ENCODE data around the gene TMEFF2.

Gene TMEFF2

GRCh38 chr2:191959209-191959608 lies 235.5 kb downstream of the TMEFF2 start:
- no peak for DNase-seq (ENCODE audit: low spot score)

GRCh38 chr2:191957996-191958860 lies 236.5 kb downstream of the TMEFF2 start:
- DNase-seq (ENCODE audit: low spot score), result no peak

DNA sequence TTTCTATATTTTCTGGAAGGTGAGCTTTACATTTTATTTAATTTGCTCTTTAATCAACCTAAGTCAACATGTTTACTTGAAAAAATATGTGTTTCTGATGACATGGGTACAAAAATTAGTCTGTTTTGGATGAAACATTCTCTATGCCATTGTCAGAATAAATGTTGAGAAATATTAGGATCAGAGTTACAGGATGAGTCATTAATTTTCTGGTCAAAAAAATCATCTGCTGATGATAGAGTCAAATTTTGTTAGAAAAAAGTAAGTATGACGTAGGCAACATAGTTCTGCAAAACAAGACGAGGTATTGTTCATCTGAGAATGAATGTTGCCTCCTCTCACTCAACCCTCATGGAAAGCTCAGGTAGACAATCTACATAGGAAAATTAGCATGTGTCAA lies 240.3 kb downstream of the TMEFF2 start:
- DNase-seq (ENCODE audit: low spot score), result no peak

- no peak for DNase-seq (ENCODE audit: low spot score)
These were observed 242.0 kb downstream of the TMEFF2 start for GRCh38 chr2:191952515-191953270.

- DNase-seq (ENCODE audit: low spot score), result no peak
These were observed 242.9 kb downstream of the TMEFF2 start for GRCh38 chr2:191951832-191952231.

DNA sequence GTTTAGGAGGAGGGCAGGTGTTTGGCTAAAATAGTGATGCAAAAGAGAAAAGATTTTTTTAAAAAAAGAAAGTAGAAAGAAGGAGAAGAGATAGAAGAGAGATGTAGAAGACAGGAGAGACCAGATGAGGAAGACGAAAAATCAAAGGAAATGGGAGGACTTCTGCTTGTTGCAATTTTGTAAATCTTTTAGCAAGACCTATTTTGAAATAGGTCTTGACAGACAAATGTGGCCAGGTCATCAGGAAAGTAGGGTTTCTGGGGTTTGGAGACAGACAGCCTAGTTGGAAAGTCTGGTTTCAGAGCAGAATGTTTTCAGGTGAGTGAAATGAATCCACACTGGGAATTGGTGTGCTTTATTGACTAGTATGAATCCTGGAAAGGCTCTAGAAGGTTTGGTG lies 243.4 kb downstream of the TMEFF2 start:
- no peak for DNase-seq (ENCODE audit: low spot score)

GRCh38 chr2:191950132-191950874 lies 244.4 kb downstream of the TMEFF2 start:
- DNase-seq (ENCODE audit: low spot score), result no peak

- no peak for DNase-seq (ENCODE audit: low spot score)
These were observed 247.5 kb downstream of the TMEFF2 start for GRCh38 chr2:191947235-191947634.

DNA sequence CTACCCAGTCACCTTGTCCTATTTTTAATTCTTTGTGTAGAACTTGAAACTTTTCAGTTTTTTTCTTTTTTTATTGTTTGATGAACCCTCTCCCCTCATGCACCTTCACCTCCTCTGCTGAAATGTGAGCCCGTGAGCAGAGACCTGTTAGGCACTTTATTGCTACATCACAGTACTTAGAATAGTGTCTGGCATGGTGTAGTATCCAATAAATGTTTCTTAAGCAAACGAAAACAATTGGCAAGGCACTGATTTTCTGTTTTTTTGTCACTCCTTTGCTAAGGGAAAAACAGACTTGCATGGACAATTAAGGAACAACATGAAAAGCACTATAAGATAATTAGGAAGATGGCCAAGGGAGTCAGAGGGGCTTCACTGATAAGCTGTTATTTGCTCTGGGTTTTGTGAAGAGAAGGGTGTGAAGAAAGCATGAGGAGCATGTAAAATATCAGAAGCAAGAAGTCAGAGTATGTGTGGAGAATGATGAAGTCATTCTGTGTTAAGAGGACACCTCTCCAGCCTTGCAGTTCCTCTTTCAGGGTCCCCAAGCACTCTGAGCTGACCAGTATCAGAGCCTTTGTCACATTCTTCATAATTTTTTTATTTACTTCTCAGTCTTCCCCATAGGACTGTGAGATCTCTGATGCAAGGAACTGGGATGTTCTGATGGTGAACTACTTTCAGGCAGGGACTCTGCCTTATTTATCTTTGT lies 248.1 kb downstream of the TMEFF2 start:
- DNase-seq (ENCODE audit: low spot score), result no peak

DNA sequence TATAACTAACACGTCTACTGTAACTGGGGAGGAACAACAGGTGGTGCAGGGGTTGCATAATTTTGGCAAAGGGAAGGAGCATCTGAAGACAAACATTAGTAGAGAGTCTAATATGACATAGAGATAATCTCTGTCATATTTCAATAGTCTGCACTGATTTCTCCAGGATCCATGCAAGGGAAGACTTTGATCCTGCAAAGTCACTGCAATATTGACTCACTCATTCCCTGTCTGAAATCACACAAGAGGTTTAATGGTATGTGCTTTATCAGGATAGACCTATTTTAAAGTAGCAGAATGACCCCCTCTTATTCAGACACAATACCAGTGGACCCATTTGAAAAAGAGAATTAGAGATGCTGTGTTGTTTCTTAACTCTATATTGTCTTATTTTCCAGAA lies 249.1 kb downstream of the TMEFF2 start:
- DNase-seq (ENCODE audit: low spot score), result no peak

DNA sequence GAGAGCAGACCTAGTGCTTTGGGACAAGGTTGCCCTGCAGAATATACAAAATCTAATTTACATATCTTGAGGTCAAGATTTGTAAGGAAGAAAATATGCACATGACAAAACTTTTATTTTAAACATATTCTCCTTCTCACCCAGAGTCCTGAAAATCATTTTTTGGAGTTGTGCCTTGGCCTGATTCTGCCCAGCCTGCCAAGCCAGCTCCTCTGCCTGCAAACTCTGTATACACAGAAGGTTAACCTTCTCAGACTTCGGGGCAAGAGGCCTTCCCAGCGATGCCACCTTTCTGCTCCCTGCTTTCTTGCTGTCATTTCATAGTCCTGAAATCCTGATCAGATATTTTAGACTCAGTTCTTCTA lies 252.0 kb downstream of the TMEFF2 start:
- no peak for DNase-seq (ENCODE audit: low spot score)

GRCh38 chr2:191942090-191942738 lies 252.5 kb downstream of the TMEFF2 start:
- DNase-seq (ENCODE audit: low spot score), result no peak

DNA sequence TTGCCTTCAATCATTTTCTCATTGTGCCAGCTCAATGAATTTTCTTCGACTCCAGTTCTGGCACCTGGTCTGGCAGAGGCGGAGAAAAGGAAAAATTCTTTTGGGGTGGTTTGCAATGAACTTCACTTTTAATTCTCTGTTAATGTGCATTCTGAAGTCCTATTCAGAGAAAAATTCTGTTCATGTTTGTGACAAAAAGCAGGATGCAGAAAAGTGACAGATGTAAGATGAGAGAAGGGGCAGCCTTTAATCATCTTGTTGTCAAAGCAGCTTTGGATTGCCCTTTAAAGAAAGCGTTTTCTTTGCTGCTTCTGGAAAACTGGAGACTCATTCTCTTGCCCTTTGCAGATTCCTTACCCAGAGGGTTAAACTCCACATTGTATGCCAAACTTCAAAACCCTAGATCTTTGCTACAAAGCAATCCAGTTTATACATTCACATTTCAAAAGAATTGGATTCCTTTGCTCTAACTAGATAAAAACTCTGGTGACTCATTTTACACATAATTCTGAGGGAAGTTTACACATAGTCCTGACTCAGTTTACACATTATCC lies 253.3 kb downstream of the TMEFF2 start:
- DNase-seq (ENCODE audit: low spot score), result no peak

DNA sequence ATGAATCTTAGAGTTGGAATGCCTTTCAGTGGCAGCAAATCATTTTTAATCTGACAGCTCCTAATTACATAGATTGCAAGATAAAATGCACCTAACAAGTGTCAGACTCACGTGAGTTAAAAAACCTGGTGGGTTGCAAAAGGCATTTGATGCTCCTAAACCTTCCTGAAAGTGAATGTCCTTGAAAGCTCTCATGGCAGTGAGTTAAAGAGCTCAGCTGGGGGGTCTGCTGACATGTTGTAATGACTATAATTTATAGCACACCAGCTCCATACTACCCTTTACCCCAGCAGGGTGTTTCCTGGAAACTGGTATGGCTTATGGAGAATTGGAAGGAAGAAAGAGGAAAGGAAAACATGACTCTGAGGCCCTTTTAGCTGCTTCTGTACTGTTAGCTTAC lies 256.0 kb downstream of the TMEFF2 start:
- no peak for DNase-seq (ENCODE audit: low spot score)

DNA sequence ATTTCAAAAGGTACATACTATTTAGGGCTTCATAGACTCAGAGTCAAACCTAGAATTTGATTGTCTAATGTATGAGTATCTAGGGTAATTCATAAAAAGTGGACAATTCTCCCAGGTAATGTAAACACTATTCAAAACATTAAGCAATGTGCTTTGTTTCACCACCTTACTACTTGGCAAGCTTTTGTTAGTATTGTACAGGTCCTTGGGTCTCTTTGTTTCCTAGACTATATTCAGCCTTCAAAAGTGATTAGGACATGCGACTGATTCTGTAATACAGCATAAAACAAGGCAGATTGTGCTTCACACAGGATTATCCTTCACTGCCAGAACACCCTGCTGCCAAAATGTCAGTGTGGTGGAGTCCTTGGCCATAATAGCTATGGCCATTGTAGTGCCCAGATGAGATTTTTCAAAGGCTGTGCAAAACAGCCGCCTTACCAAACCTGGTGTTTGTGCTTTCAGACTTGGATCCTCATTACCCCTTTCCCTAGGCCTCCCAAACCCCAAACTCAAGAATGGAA lies 257.8 kb downstream of the TMEFF2 start:
- no peak for DNase-seq (ENCODE audit: low spot score)

DNA sequence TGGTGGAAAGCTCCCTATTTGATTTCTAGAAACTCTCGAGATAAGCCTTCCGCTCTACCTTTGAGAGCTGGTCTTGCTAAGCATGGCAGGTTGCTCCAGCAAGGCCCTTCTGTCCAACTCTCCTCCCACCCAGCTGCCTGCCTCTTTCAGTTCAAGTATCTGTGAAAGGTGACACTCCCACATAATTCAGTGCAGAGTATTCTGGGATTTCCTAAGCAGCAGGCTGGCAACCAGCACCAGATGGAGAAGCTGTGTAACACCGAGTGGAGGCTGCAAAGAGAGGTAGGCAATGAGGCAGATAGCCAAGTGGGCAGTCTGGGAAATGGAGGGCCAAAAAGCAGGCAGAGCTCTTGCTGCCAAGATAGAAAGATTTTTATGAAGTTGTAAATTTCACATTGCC lies 259.5 kb downstream of the TMEFF2 start:
- DNase-seq (ENCODE audit: low spot score), result no peak

DNA sequence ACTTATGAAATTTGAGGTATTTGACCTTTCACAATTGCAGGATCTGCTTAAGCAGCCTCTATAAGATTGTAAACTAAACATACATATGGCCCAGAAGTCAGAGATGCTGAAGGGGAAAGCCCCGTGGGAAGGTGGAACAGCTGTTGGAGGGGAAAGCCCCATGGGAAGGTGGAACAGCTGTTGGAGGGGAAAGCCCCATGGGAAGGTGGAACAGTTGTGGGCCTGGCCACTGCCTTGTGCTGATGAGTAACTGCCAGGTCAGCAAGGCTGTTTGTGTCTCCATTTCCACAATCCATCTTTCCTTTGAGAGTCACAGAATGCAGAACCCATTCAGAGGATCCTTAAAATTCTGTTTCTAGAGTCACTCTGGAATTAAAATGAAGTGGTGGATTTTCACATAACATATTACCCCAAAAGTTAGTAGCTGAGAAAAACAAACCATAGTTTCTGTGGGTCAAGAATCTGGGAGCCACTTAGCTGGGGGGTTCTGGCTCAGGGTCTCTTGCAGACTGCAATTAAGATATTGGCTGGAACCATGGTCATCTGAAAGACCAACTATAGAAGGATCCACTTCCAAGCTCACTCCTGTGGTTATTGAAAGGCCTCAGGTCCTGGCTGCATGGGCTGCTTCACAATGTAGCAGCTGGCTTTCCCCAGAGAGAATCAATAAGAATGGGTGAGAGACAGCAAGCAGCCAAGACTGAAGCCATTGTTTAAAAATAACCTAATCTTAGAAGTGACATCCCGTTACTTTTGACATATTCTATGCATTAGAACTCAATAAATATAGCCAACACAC lies 261.2 kb downstream of the TMEFF2 start:
- no peak for DNase-seq (ENCODE audit: low spot score)

GRCh38 chr2:191932286-191932685 lies 262.4 kb downstream of the TMEFF2 start:
- no peak for DNase-seq (ENCODE audit: low spot score)

DNA sequence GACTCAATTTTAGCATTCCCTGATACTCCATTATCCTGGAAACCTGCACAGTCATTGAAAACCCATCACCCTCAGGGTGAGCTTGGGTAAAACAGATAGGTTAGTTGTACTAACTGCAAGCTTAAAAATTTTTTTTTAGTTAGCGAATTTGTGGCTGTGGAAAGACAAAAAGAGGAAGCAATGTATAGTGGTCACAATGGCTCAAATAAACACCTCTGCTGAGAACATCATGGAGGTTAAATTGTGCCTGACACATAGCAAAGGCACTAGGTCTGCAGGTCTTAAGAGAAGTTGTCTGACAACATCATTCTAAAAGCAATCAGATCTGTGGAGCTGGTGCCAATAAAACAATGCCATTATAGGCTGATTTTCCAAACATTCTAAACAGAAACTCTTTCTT lies 263.4 kb downstream of the TMEFF2 start:
- DNase-seq (ENCODE audit: low spot score), result no peak

DNA sequence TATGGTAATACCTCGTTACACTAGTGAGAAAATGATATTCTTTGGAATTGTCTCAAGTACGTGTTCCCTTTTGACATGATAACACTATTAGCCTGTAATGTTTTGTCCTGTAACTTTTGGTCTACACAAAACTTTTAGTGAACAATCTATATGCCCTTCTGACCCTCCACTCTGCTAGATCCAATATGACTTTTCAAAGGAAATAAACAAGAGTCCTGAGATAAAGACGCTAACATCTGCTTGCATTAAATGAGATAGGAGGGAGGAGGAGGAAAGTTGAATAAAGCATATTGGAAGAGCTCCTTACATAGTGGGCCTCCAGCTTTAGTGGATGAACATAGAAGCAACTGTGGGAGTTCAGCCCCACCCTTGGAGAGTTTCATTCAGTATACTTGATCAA lies 264.5 kb downstream of the TMEFF2 start:
- no peak for DNase-seq (ENCODE audit: low spot score)
